HG02885 (cell line): ENCODE measurements around the gene TBC1D17.

ENCODE experiments used
- ATAC-seq: cut with Tn5 transposase; IDR thresholded peaks from one replicate; pipeline ENCODE4 v1.9.1; 2021; ENCODE audit warnings: mild to moderate bottlenecking; ENCODE audit not compliant: unreplicated experiment, poor library complexity

TBC1D17 gene

DNA sequence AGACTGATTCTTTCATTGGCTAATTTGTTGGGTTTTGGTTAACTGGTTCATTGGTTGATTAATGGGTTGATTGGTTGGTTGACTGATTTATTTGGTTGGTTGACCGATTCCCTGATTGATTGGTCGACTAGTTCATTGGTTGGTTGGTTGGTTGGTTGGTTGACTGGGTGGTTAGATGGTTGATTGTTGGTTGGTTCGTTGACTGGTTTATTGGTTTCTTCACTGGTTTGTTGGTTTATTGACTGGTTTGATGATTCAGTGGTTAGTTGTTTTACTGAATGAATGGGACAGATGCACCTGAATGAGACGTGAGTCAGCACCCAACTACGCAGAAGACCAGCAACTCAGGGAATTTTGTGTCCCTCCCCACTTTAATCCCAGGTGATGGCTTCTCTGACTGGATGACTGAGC lies 54.5 kb downstream of the TBC1D17 start:
- no peak for ATAC-seq

DNA sequence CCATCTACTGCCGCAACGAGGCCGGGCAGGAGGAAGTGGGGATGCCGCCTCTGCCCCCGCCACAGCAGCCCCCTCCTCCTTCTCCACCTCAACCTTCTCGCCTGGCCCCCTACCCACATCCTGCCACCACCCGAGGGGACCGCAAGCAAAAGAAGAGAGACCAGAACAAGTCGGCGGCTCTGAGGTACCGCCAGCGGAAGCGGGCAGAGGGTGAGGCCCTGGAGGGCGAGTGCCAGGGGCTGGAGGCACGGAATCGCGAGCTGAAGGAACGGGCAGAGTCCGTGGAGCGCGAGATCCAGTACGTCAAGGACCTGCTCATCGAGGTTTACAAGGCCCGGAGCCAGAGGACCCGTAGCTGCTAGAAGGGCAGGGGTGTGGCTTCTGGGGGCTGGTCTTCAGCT lies 55.2 kb downstream of the TBC1D17 start:
- no peak for ATAC-seq

DNA sequence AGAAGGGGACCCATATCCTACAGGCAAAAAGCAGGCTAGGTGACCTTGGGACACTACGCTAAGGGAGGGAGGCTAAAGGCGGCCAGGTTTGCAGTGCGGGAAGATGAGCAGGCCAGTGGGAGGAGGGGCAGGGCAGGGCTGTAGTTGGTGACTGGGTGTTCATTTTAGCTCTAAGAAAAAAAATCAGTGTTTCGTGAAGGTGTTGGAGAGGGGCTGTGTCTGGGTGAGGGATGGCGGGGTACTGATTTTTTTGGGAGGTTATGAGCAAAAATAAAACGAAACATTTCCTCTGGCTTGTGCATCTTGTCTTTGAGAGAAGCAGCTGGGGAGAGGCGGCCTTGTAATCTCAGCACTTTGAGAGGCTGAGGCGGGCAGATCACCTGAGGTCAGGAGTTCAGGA lies 56.1 kb downstream of the TBC1D17 start:
- ATAC-seq: no peak

DNA sequence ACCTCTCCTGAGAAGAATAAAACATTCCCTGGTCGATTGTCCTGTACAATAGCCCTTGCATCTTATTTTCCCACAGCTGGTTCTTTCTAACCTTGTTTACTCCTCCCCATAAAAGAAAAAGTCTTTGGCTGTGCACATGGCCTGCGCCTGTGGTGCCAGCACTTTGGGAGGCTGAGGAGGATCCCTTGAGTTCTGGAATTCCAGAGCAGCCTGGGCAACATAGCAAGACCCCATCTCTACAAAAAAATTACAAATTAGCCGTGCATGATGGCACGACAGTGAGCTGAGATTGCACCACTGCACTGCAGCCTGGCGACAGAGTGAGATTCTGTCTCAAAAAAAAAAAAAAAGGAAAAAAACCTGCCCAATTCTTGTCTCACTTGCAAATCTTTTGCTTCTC lies 59.0 kb downstream of the TBC1D17 start:
- no peak for ATAC-seq

DNA sequence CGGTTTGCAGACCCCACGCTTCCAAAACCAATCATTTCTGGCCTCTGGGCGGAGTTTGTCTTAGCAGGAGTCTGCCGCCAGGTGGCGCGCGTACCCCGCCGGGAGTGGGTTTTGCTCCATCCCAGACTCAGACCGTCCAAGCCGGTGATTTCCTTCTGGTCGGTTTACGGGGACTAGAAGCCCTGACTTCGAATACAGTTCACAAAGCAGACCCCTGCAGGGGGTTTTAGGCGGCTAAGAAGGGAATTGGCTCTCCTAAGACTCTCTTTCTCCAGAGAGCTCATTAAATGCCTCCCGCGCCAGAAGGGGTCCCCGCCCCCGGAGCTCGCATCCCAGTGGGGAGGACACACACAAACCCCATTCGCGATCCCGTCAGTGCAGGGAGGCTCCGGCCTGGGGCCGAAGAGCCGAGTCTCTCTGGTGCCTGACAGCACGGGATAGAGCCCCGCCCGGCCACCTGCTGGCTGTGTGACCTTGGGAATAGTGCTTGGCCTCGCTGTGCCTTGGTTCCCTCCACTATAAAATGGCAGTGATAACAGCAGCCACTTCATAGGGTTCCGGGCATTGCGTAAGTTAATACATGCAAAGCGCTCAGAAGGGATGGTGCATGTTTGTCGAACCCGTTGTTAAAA lies 60.4 kb downstream of the TBC1D17 start:
- peak; percentile 49 for ATAC-seq
